B cell (primary cell): ENCODE measurements around the gene S1PR2. TPM values are rescaled to one million over a fixed set of nuclear protein-coding genes. Genes with fewer than 3 reads are reported as not detected.
A peak's percentile ranks its signal among the peaks of the same experiment; 100 is the strongest.

Experiments
- ATAC-seq: fragments of 200-7000 bp; cut with Tn5 transposase; one replicate; pipeline ENCODE4 v1.10.0; 2021; ENCODE audit warnings: low read depth, mild to moderate bottlenecking, moderate number of reproducible peaks, moderate library complexity
- CTCF ChIA-PET: fragments of 350-600 bp; sonication (Branson Sonifier 250); formaldehyde crosslinking; loops from one replicate; lab custom pipeline; 2021; ENCODE audit warnings: antibody characterized with exemption, inconsistent platforms; lab: Charles Lee
- POLR2A ChIA-PET: fragments of 350-600 bp; sonication (Branson Sonifier 250); formaldehyde crosslinking; loops from one replicate; lab custom pipeline; 2021; ENCODE audit warnings: antibody characterized with exemption; lab: Charles Lee
- DNase-seq: peaks from one replicate; pipeline ENCODE4 v3.0.0; 2013
- H2AFZ ChIP-seq: 2 replicates; pipeline ENCODE4 v1.6.1; 2012; ENCODE audit warnings: mild to moderate bottlenecking, low read depth, low read length; ENCODE audit not compliant: insufficient read depth, poor library complexity, severe bottlenecking
- H3K27ac ChIP-seq, 2 donors: 1 replicate in 1 of 2; 2 replicates in 1 of 2; pipeline ENCODE4 v1.5.1; 2012 to 2013; ENCODE audit warnings: low read length in 2 of 2, mild to moderate bottlenecking in 2 of 2, moderate library complexity in 1 of 2
- H3K27me3 ChIP-seq, 4 experiments: fragments of 200-600 bp in 1 of 4; sonication (generic) in 1 of 4; replicated peaks in 1 of 4; 1 replicate in 2 of 4; 2 replicates in 2 of 4; pipeline versions ENCODE4 v1.6.1 to v1.7.0; 2013 to 2016; ENCODE audit warnings: low read length in 3 of 4, mild to moderate bottlenecking in 2 of 4, mixed read lengths in 1 of 4, moderate library complexity in 1 of 4; ENCODE audit not compliant: insufficient read depth in 4 of 4, control insufficient read depth in 3 of 4; ENCODE audit errors: control extremely low read depth in 1 of 4
- H3K36me3 ChIP-seq, 2 experiments: replicated peaks in 1 of 2; 1 replicate in 1 of 2; 2 replicates in 1 of 2; pipeline versions ENCODE4 v1.6.1 to v1.7.1; 2013; ENCODE audit warnings: low read length in 1 of 2; ENCODE audit not compliant: insufficient read depth in 2 of 2, control insufficient read depth in 1 of 2; ENCODE audit errors: control extremely low read depth in 1 of 2, extremely low read depth in 1 of 2
- H3K4me1 ChIP-seq, 2 donors: fragments of 200-600 bp in 1 of 2; sonication (generic) in 1 of 2; 1 replicate in 1 of 2; 2 replicates in 1 of 2; pipeline versions ENCODE4 v1.5.1 to v1.6.1; 2013 to 2017; ENCODE audit warnings: low read length in 2 of 2; ENCODE audit not compliant: control insufficient read depth in 2 of 2, insufficient read depth in 2 of 2
- H3K4me2 ChIP-seq: replicated peaks from 2 replicates; pipeline ENCODE3; 2012; ENCODE audit warnings: mild to moderate bottlenecking, low read depth, low read length; ENCODE audit not compliant: poor library complexity, severe bottlenecking
- H3K4me3 ChIP-seq, 5 experiments: fragments of 200-600 bp in 1 of 5; sonication (generic) in 1 of 5; 1 replicate in 3 of 5; 2 replicates in 2 of 5; pipeline versions ENCODE4 v1.5.1 to v1.7.0; 2011 to 2016; ENCODE audit warnings: low read length in 4 of 5, mild to moderate bottlenecking in 4 of 5, low read depth in 2 of 5, control low read depth in 1 of 5, moderate library complexity in 1 of 5; ENCODE audit not compliant: insufficient read depth in 1 of 5; ENCODE audit errors: control extremely low read depth in 1 of 5, extremely low read depth in 1 of 5
- H3K79me2 ChIP-seq: fragments of 200-600 bp; sonication (generic); one replicate; pipeline ENCODE4 v1.6.0; 2016; ENCODE audit warnings: low read length; ENCODE audit not compliant: control insufficient read depth, insufficient read depth
- H3K9ac ChIP-seq: fragments of 200-600 bp; sonication (generic); 2 replicates; pipeline ENCODE4 v1.6.1; 2017; ENCODE audit warnings: mild to moderate bottlenecking, low read length, moderate library complexity
- H3K9me3 ChIP-seq, 3 donors: one replicate each; pipeline versions ENCODE4 v1.6.1 to v1.7.1; 2013; ENCODE audit warnings: low read length in 2 of 3; ENCODE audit not compliant: control insufficient read depth in 2 of 3, insufficient read depth in 1 of 3; ENCODE audit errors: control extremely low read depth in 1 of 3
- H4K20me1 ChIP-seq: 2 replicates; pipeline ENCODE4 v1.6.0; 2012; ENCODE audit warnings: mild to moderate bottlenecking, low read length; ENCODE audit not compliant: insufficient read depth, control insufficient read depth, poor library complexity, severe bottlenecking
- H3K27ac Mint-ChIP-seq: one replicate; pipeline ENCODE4 v1.8.0; 2021; ENCODE audit warnings: mixed read lengths
- H3K27me3 Mint-ChIP-seq: one replicate; pipeline ENCODE4 v1.8.0; 2021; ENCODE audit warnings: mixed read lengths
- H3K4me1 Mint-ChIP-seq: one replicate; pipeline ENCODE4 v1.8.0; 2021; ENCODE audit warnings: mixed read lengths
- H3K4me3 Mint-ChIP-seq: one replicate; pipeline ENCODE4 v1.8.0; 2021; ENCODE audit warnings: mixed read lengths
- H3K9me3 Mint-ChIP-seq: one replicate; pipeline ENCODE4 v1.8.0; 2022; ENCODE audit warnings: mixed read lengths; ENCODE audit not compliant: insufficient read depth
- CTCF ChIP-seq: fragments of 200-600 bp; IDR thresholded peaks from one replicate; pipeline ENCODE4 v1.8.0; 2022; ENCODE audit warnings: antibody characterized with exemption, mild to moderate bottlenecking
- EZH2 ChIP-seq: IDR thresholded peaks from 2 replicates; pipeline ENCODE4 v1.6.1; 2012; ENCODE audit warnings: borderline replicate concordance, low read depth, mild to moderate bottlenecking, moderate library complexity, low read length; ENCODE audit not compliant: insufficient read depth, poor library complexity, severe bottlenecking
- WGBS: methylation state at CpG from one replicate; pipeline ENCODE4 v1.1.5; 2013; ENCODE audit warnings: missing lambda C conversion rate; ENCODE audit not compliant: insufficient coverage; 5-methylcytosine and 5-hydroxymethylcytosine counted together
- intact Hi-C: fragments of 100-400 bp; cut with micrococcal nuclease; formaldehyde crosslinking; loops from one replicate; pipeline ENCODE4 v1.10.0; 2022
- polyA plus RNA-seq: library from polyadenylated mRNA; depleted of rRNA; stranded (reverse); fragments of >200 nt; gene quantifications from 2 replicates; pipeline ENCODE4 v1.2.3, GENCODE V29; 2012
- total RNA-seq, 2 donors: library from RNA; stranded (reverse); fragments of 120-200 nt in 1 of 2; gene quantifications; 1 replicate in 1 of 2; 2 replicates in 1 of 2; pipeline versions ENCODE4 v1.2.3 to v1.2.4, GENCODE V29; 2013 to 2022

S1PR2 gene
- total and polyA plus RNA-seq, 2 donors (not counting 1 experiment from before 2014, with no cell fraction given) = 1.8 to 4.4 TPM

GRCh38 chr19:10220695-10221094 lies 10.4 kb downstream of the S1PR2 start:
- Mint-ChIP-seq H3K9me3 (no peaks in the 10 kb centered on the region), H3K27ac (no peak overlapping the region), H3K4me1 (peaks cover 10% of the 10 kb centered on the region), H3K4me3 (no peak overlapping the region), H3K27me3 (no peaks in the 10 kb centered on the region)
- ATAC-seq = no peak
- no peak overlapping the region for H3K27ac ChIP-seq
- 88% methylated on average over 5 of the region's 7 CpGs for WGBS
- H3K4me1 ChIP-seq = peaks cover 5 to 6% of the 10 kb centered on the region in 2 donors
- H3K4me3 ChIP-seq = no peak overlapping the region
- intact Hi-C loops = no loop called here
- TF ChIP-seq EZH2 (no peak), CTCF (no peak)
- no peaks in the 10 kb centered on the region for H3K36me3 ChIP-seq
- no peaks in the 10 kb centered on the region for H3K9me3 ChIP-seq
- no peak for DNase-seq
- no peaks in the 10 kb centered on the region for H3K79me2 ChIP-seq
- H3K4me2 ChIP-seq = no peak overlapping the region
- CTCF ChIA-PET = interaction anchor here (0.6 to 3.6 kb wide), 4 partner anchors 9 to 45 kb away, joined by 3 to 30 read pairs (median 4); no protein-coding TSS in a partner anchor
- H3K9ac ChIP-seq = no peak overlapping the region
- no peaks in the 10 kb centered on the region for H3K27me3 ChIP-seq
- H2AFZ ChIP-seq = no peak overlapping the region
- H4K20me1 ChIP-seq = no peaks in the 10 kb centered on the region
- POLR2A ChIA-PET = no interaction called here

- no peak overlapping the region for H2AFZ ChIP-seq
- POLR2A ChIA-PET = no interaction called here
- H3K27me3 ChIP-seq = no peaks in the 10 kb centered on the region
- H3K9me3 ChIP-seq = no peaks in the 10 kb centered on the region
- H3K36me3 ChIP-seq = no peaks in the 10 kb centered on the region
- TF ChIP-seq EZH2 (no peak), CTCF (peak; percentile 39)
- H3K9me3 Mint-ChIP-seq = no peaks in the 10 kb centered on the region
- H3K9ac ChIP-seq = no peak overlapping the region
- CTCF ChIA-PET = interaction anchor here (0.8 to 3.6 kb wide), 10 partner anchors 8 to 171 kb away, joined by 3 to 30 read pairs (median 4); partner anchors contain the start of genes DNMT1 and S1PR2
- peaks cover 5 to 6% of the 10 kb centered on the region in 2 donors for H3K4me1 ChIP-seq
- H3K4me2 ChIP-seq = no peak overlapping the region
- ATAC-seq (peak; percentile 84), DNase-seq (peak; percentile 66)
- intact Hi-C loops = loop anchor here (5.0 kb wide), 1 partner anchor 33 kb away; the partner anchor contains the start of gene MRPL4
- no peaks in the 10 kb centered on the region for H3K27me3 Mint-ChIP-seq
- no peak overlapping the region for H3K4me3 Mint-ChIP-seq
- no peaks in the 10 kb centered on the region for H3K79me2 ChIP-seq
- H4K20me1 ChIP-seq = no peaks in the 10 kb centered on the region
- H3K27ac Mint-ChIP-seq = no peak overlapping the region
- WGBS = 20% methylated on average over 1 of the region's 3 CpGs
- no peak overlapping the region for H3K27ac ChIP-seq
- no peak overlapping the region for H3K4me3 ChIP-seq
- H3K4me1 Mint-ChIP-seq = peaks cover 10% of the 10 kb centered on the region
Measured at GRCh38 chr19:10219678-10220077, 11.5 kb downstream of the S1PR2 start.
